K562 (cell line): ENCODE data around the gene RFNG. TPM values are rescaled to one million over a fixed set of nuclear protein-coding genes. Genes with fewer than 3 reads are reported as not detected.

ENCODE experiments used
- CHD2 ChIP-seq: IDR thresholded peaks from 2 replicates; pipeline ENCODE4 v1.6.1; 2011; ENCODE audit warnings: low read depth, low read length
- CXXC5 ChIP-seq: fragments of 250-450 bp; sonication (Bioruptor Pico); IDR thresholded peaks from 2 replicates; pipeline ENCODE4 v1.8.0; 2022; ENCODE audit warnings: inconsistent platforms, mild to moderate bottlenecking, moderate library complexity
- DMBX1 ChIP-seq: fragments of 250-450 bp; sonication (Bioruptor Pico); IDR thresholded peaks from 2 replicates; pipeline ENCODE4 v1.8.0; 2022; ENCODE audit warnings: inconsistent platforms, mild to moderate bottlenecking, moderate library complexity, borderline replicate concordance
- ESRRA ChIP-seq: fragments of 450-650 bp; IDR thresholded peaks from 2 replicates; pipeline ENCODE4 v1.6.1; 2014; ENCODE audit warnings: low read depth, mild to moderate bottlenecking, moderate library complexity, borderline replicate concordance
- FOS ChIP-seq: IDR thresholded peaks from 3 replicates; pipeline ENCODE4 v1.6.1; 2011; ENCODE audit not compliant: insufficient read length; ENCODE audit errors: extremely low read depth
- MAFG ChIP-seq: fragments of 450-650 bp; conservative IDR thresholded peaks from 2 replicates; pipeline ENCODE4 v1.6.1; 2016; ENCODE audit warnings: missing genetic modification characterization, missing compliant biosample characterization
- NR4A1 ChIP-seq, 2 experiments: fragments of 250-450 bp in 1 of 2; fragments of 450-650 bp in 1 of 2; sonication (Bioruptor Pico) in 1 of 2; IDR thresholded peaks; 2 replicates each; pipeline versions ENCODE4 v1.4.0 to v1.6.1; 2016 to 2020; ENCODE audit warnings: mild to moderate bottlenecking in 2 of 2, missing compliant biosample characterization in 1 of 2, missing genetic modification characterization in 1 of 2, moderate library complexity in 1 of 2
- POLR2AphosphoS5 ChIP-seq: IDR thresholded peaks from 2 replicates; pipeline ENCODE4 v1.6.1; 2011; ENCODE audit warnings: mild to moderate bottlenecking, low read depth, low read length, moderate library complexity; ENCODE audit not compliant: control insufficient read depth, insufficient read depth
- SP2 ChIP-seq: IDR thresholded peaks from 2 replicates; pipeline ENCODE4 v1.6.1; 2011; ENCODE audit warnings: mild to moderate bottlenecking, low read depth, low read length, moderate library complexity; ENCODE audit not compliant: poor library complexity, severe bottlenecking; ENCODE audit errors: extremely low read depth
- TCFL5 ChIP-seq: fragments of 250-450 bp; sonication (Bioruptor Pico); conservative IDR thresholded peaks from 2 replicates; pipeline ENCODE4 v1.6.1; 2021; ENCODE audit warnings: mild to moderate bottlenecking, moderate library complexity, matching md5 sums
- TGIF2 ChIP-seq: sonication (generic); formaldehyde crosslinking; IDR thresholded peaks from 2 replicates; pipeline ENCODE4 v1.8.1; 2022; ENCODE audit warnings: mild to moderate bottlenecking, missing genetic modification reagents, moderate library complexity
- ZC3H11A ChIP-seq: IDR thresholded peaks from 2 replicates; pipeline ENCODE4 v1.6.1; 2012; ENCODE audit warnings: low read depth, low read length, improper control_type of control experiment
- ZNF175 ChIP-seq: fragments of 200-800 bp; sonication (Bioruptor generic); IDR thresholded peaks from 2 replicates; pipeline ENCODE4 v1.6.1; 2016; ENCODE audit warnings: low read depth, mild to moderate bottlenecking, missing genetic modification characterization, missing compliant biosample characterization
- ZNF263 ChIP-seq: sonication (generic); formaldehyde crosslinking; IDR thresholded peaks from 2 replicates; pipeline ENCODE4 v1.8.0; 2022; ENCODE audit warnings: mild to moderate bottlenecking, missing genetic modification reagents, borderline replicate concordance
- ZNF445 ChIP-seq: fragments of 250-450 bp; sonication (Bioruptor Pico); IDR thresholded peaks from 2 replicates; pipeline ENCODE4 v1.4.0; 2020; ENCODE audit warnings: low read depth, mild to moderate bottlenecking, moderate library complexity
- ZNF766 ChIP-seq: fragments of 200-800 bp; sonication (Bioruptor generic); conservative IDR thresholded peaks from 2 replicates; pipeline ENCODE4 v1.6.1; 2016; ENCODE audit warnings: missing genetic modification characterization, missing compliant biosample characterization
- polyA plus RNA-seq, 8 experiments: library from polyadenylated mRNA; depleted of rRNA in 4 of 8; stranded (reverse) in 5 of 8; unstranded in 3 of 8; fragments of >200 nt; fragmentation: Nextera tagmentation in 2 of 8; fragmentation: Illumina TruSeq in 1 of 8; extraction: Ambion mirVana in 2 of 8; extraction: Trizol in 1 of 8; gene quantifications; 2 replicates each; pipeline versions ENCODE4 v1.2.1 to v1.2.3, GENCODE V29; 2011 to 2014; ENCODE audit warnings: inconsistent platforms in 1 of 8, missing spikeins in 1 of 8
- total RNA-seq, 7 experiments: library from RNA; depleted of rRNA in 6 of 7; stranded (reverse); fragments of >200 nt in 6 of 7; fragmentation: Illumina TruSeq in 2 of 7; extraction: Trizol in 2 of 7; gene quantifications; 2 replicates each; pipeline versions ENCODE4 v1.2.1 to v1.2.3, GENCODE V29; 2011 to 2021; ENCODE audit warnings: low replicate concordance in 1 of 7

Gene RFNG
- total and polyA plus RNA-seq, 9 of the 15 experiments (the other 6 are each of a cell fraction or from before 2014, with no cell fraction given), result 0.32 to 32.8 (median 9.5) TPM

DNA sequence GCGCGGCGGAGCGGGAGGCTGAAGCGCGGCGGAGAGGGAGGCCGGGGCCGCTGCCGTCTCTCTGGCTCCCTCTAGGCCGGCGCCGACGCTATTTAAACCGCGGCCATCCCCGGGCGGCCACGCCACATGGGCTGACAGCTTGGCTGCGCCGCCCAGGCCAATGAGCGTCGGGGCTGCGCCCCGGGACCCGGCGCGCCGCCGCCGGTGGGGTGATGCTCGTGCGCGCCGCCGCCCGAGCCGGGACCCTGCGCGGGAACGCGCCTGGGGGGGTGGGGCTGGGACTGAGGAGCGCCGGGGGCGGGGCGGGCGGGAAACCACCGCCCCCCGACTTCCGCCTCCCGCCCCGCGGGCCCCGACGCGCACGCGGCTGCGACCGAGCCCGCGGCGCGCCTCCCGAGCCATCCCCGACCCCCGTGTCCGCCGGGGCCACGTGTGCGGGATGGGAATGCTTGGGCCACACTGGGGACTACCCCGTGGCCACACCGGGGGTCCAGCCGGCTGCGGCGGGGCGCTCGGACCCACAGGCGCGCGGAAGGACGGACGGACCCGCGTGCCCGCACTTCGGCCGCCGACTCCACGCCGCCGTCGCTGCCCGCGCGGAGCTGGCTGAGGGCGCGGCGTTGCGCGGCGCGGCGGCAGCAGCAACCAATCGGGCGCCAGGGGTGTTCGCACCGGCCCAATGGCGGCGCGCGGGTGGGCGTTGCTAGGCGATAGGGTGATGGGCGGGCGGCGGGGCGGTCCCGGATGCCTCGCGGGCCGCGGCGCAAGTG lies 46.7 kb upstream of the RFNG start, which contains the start of gene FASN (continued):
- TF ChIP-seq ZNF175 (CRISPR knock-in tag), result peak; percentile 89; the same call in 1 of the 2 replicates
- peak; percentile 51; the same call in 1 of the 2 replicates for TF ChIP-seq ESRRA
- no peak for TF ChIP-seq TCFL5 (CRISPR knock-in tag)
- TF ChIP-seq FOS, result peak; percentile 92
- TF ChIP-seq DMBX1 (CRISPR knock-in tag), result 0 out of 2 replicates have a peak, but pooled peaks have one; percentile 25
- no peak for TF ChIP-seq ZC3H11A
- TF ChIP-seq ZNF766 (CRISPR knock-in tag), result peak; percentile 97
- TF ChIP-seq POLR2AphosphoS5, result peak; percentile 69; the same call in 1 of the 2 replicates
- TF ChIP-seq ZNF445 (CRISPR knock-in tag), result no peak
- TF ChIP-seq ZNF263 (CRISPR knock-in tag), result peak; percentile 61; the same call in 1 of the 2 replicates
- TF ChIP-seq TGIF2 (CRISPR knock-in tag), result 0 out of 2 replicates have a peak, but pooled peaks have one; percentile 86
- TF ChIP-seq CHD2, result peak; percentile 74
- peak; percentile 92 for TF ChIP-seq CXXC5 (CRISPR knock-in tag)
- TF ChIP-seq MAFG (tag), result no peak
- TF ChIP-seq SP2, result peak; percentile 57
- TF ChIP-seq NR4A1 (CRISPR knock-in tag; IDR thresholded peaks at IDR 0.05), result peak; percentile 67; the same call in 1 of the 2 replicates
- no peak for TF ChIP-seq NR4A1 (tag; IDR thresholded peaks at IDR 0.05)
